Lower leg skin (tissue), 3 donors: ENCODE data around the gene LACRT.

Source experiments
- CTCF ChIP-seq, 3 donors: fragments of 450-650 bp; IDR thresholded peaks; one replicate each; pipeline ENCODE4 v1.5.1; 2016; ENCODE audit warnings: antibody characterized with exemption in 3 of 3, mild to moderate bottlenecking in 3 of 3, moderate library complexity in 2 of 3
- POLR2A ChIP-seq, 2 donors: fragments of 450-650 bp; IDR thresholded peaks; one replicate each; pipeline ENCODE4 v1.6.1; 2016 to 2017; ENCODE audit warnings: antibody characterized with exemption in 2 of 2, mild to moderate bottlenecking in 1 of 2, moderate library complexity in 1 of 2

DNA sequence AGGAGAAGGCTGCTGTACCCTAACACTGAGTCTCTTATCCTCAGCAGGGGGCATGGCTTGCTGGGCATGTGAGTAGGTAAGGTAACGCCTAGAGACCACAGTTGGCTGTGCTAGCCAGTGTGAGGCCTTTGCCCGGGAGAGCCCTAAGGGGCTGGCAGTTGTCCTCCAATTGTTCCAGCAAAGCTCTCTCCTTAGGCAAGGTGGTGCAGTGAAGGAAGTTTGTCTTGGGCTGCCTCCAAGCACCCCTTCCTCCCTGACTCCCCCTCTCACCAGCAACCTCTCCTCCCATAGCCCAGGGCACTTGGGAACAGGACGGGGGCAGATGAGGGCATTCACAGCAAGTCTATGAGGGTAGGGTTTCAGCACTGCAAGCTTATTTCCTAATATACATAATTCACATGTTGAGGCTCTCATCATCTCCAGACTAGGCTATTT lies 23.0 kb downstream of the LACRT start:
- TF ChIP-seq CTCF (IDR thresholded peaks at IDR 0.05): no peak
- no peak for TF ChIP-seq POLR2A (IDR thresholded peaks at IDR 0.05)
